ENCODE results near the gene TENM3.

Gene TENM3

GRCh38 chr4:182828360-182829025, 585.3 kb downstream of the TENM3 start:
- H4K20me1 ChIP-seq (ENCODE audit: control insufficient read depth, insufficient read depth, low read depth, low read length), result no peaks in the 10 kb centered on the region
- H3K4me2 ChIP-seq (ENCODE audit: low read length), result no peak overlapping the region
- H3K27ac ChIP-seq (ENCODE audit: low read depth, low read length), result no peak overlapping the region
- H3K79me2 ChIP-seq (ENCODE audit: control insufficient read depth, low read length), result no peaks in the 10 kb centered on the region
- no peak overlapping the region for H3K4me3 ChIP-seq (ENCODE audit: low read length)
- TF ChIP-seq, protein P1, sequence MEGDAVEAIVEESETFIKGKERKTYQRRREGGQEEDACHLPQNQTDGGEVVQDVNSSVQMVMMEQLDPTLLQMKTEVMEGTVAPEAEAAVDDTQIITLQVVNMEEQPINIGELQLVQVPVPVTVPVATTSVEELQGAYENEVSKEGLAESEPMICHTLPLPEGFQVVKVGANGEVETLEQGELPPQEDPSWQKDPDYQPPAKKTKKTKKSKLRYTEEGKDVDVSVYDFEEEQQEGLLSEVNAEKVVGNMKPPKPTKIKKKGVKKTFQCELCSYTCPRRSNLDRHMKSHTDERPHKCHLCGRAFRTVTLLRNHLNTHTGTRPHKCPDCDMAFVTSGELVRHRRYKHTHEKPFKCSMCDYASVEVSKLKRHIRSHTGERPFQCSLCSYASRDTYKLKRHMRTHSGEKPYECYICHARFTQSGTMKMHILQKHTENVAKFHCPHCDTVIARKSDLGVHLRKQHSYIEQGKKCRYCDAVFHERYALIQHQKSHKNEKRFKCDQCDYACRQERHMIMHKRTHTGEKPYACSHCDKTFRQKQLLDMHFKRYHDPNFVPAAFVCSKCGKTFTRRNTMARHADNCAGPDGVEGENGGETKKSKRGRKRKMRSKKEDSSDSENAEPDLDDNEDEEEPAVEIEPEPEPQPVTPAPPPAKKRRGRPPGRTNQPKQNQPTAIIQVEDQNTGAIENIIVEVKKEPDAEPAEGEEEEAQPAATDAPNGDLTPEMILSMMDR (IDR thresholded peaks at IDR 0.05; ENCODE audit: low read depth, low read length, poor library complexity, severe bottlenecking), result no peak
- no peak for TF ChIP-seq EZH2phosphoT487 (IDR thresholded peaks at IDR 0.05; ENCODE audit: borderline replicate concordance, low read length)
- no peaks in the 10 kb centered on the region for H3K9me3 ChIP-seq (ENCODE audit: control insufficient read depth, insufficient read depth, low read length)
- H3K27me3 ChIP-seq (ENCODE audit: control insufficient read depth, low read length), result no peaks in the 10 kb centered on the region
- H3K9me2 ChIP-seq (replicated peaks; ENCODE audit: control insufficient read depth, low read length), result no peaks in the 10 kb centered on the region
- no peaks in the 10 kb centered on the region for H3F3A ChIP-seq (ENCODE audit: control insufficient read depth, insufficient read depth)
- H3K36me3 ChIP-seq (ENCODE audit: control insufficient read depth, low read length), result no peaks in the 10 kb centered on the region
- H3K4me1 ChIP-seq (ENCODE audit: control insufficient read depth, low read length), result no peaks in the 10 kb centered on the region

DNA sequence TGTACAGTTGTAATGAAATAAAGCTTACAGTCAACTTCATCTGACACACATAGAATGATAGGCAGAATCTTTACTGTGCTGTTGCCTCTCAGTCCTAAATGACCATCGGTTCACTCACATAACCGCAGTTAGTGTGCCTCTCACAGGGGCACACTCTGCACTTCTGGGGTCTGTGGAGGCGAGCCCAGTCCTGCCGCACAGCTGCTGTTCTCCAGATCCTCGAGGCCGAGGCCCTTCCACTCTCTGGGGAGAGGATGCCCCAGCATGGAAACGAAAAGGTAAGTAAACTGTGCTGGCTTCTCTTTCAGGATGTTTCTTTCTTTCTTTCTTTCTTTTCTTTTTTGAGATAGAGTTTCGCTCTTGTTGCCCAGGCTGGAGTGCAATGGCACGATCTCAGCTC, 586.0 kb downstream of the TENM3 start:
- Histone ChIP-seq H3K36me3 (ENCODE audit: control insufficient read depth, low read length) (no peaks in the 10 kb centered on the region), H3K79me2 (ENCODE audit: control insufficient read depth, low read length) (no peaks in the 10 kb centered on the region), H4K20me1 (ENCODE audit: control insufficient read depth, insufficient read depth, low read depth, low read length) (no peaks in the 10 kb centered on the region), H3K4me2 (ENCODE audit: low read length) (no peak overlapping the region), H3K27me3 (ENCODE audit: control insufficient read depth, low read length) (no peaks in the 10 kb centered on the region), H3K27ac (ENCODE audit: low read depth, low read length) (no peak overlapping the region), H3F3A (ENCODE audit: control insufficient read depth, insufficient read depth) (no peaks in the 10 kb centered on the region), H3K4me1 (ENCODE audit: control insufficient read depth, low read length) (no peaks in the 10 kb centered on the region), H3K9me2 (replicated peaks; ENCODE audit: control insufficient read depth, low read length) (no peaks in the 10 kb centered on the region), H3K9me3 (ENCODE audit: control insufficient read depth, insufficient read depth, low read length) (no peaks in the 10 kb centered on the region), H3K4me3 (ENCODE audit: low read length) (no peak overlapping the region)
- TF ChIP-seq, protein P1 (IDR thresholded peaks at IDR 0.05; ENCODE audit: low read depth, low read length, poor library complexity, severe bottlenecking), result no peak

GRCh38 chr4:182831376-182831775, 588.2 kb downstream of the TENM3 start:
- no peaks in the 10 kb centered on the region for H4K20me1 ChIP-seq (ENCODE audit: control insufficient read depth, insufficient read depth, low read depth, low read length)
- H3K36me3 ChIP-seq (ENCODE audit: control insufficient read depth, low read length), result no peaks in the 10 kb centered on the region
- H3K4me3 ChIP-seq (ENCODE audit: low read length), result no peak overlapping the region
- no peaks in the 10 kb centered on the region for H3K79me2 ChIP-seq (ENCODE audit: control insufficient read depth, low read length)
- H3K9me3 ChIP-seq (ENCODE audit: control insufficient read depth, insufficient read depth, low read length), result no peaks in the 10 kb centered on the region; the same call in 1 of the 2 replicates
- H3K9me2 ChIP-seq (replicated peaks; ENCODE audit: control insufficient read depth, low read length), result no peaks in the 10 kb centered on the region
- no peaks in the 10 kb centered on the region for H3F3A ChIP-seq (ENCODE audit: control insufficient read depth, insufficient read depth)
- H3K27ac ChIP-seq (ENCODE audit: low read depth, low read length), result no peak overlapping the region
- H3K27me3 ChIP-seq (ENCODE audit: control insufficient read depth, low read length), result no peaks in the 10 kb centered on the region
- no peak overlapping the region for H3K4me2 ChIP-seq (ENCODE audit: low read length)
- H3K4me1 ChIP-seq (ENCODE audit: control insufficient read depth, low read length), result no peaks in the 10 kb centered on the region
- no peak for TF ChIP-seq EZH2phosphoT487 (IDR thresholded peaks at IDR 0.05; ENCODE audit: borderline replicate concordance, low read length)
- TF ChIP-seq, protein P1 (IDR thresholded peaks at IDR 0.05; ENCODE audit: low read depth, low read length, poor library complexity, severe bottlenecking), result no peak
